Fibroblast of lung (primary cell): ENCODE measurements around the gene ITGA3. TPM values are rescaled to one million over a fixed set of nuclear protein-coding genes. Genes with fewer than 3 reads are reported as not detected.

Experiments
- DNase-seq, 2 donors: peaks; one replicate each; pipeline versions ENCODE4 v3.0.0 to v3.0.0-alpha.2; 2010; ENCODE audit warnings: low read depth in 2 of 2
- H2AFZ ChIP-seq: 2 replicates; pipeline ENCODE4 v1.5.1; 2012; ENCODE audit warnings: low read length, control low read depth, inconsistent platforms
- H3K27ac ChIP-seq: 2 replicates; pipeline ENCODE4 v1.5.1; 2011; ENCODE audit warnings: low read length, control low read depth; ENCODE audit not compliant: insufficient read depth
- H3K27me3 ChIP-seq: 2 replicates; pipeline ENCODE4 v1.5.1; 2011; ENCODE audit warnings: mild to moderate bottlenecking, low read length; ENCODE audit not compliant: control insufficient read depth, insufficient read depth
- H3K36me3 ChIP-seq: 2 replicates; pipeline ENCODE4 v1.5.1; 2011; ENCODE audit warnings: low read length; ENCODE audit not compliant: control insufficient read depth, insufficient read depth
- H3K4me1 ChIP-seq: 2 replicates; pipeline ENCODE4 v1.5.1; 2011; ENCODE audit warnings: low read length; ENCODE audit not compliant: control insufficient read depth, insufficient read depth; ENCODE audit errors: extremely low read depth
- H3K4me2 ChIP-seq: 2 replicates; pipeline ENCODE4 v1.5.1; 2011; ENCODE audit warnings: low read length, control low read depth; ENCODE audit not compliant: insufficient read depth; ENCODE audit errors: extremely low read depth
- H3K4me3 ChIP-seq, 4 experiments: fragments of 200-600 bp in 1 of 4; sonication (generic) in 1 of 4; replicated peaks in 1 of 4; 2 replicates each; pipeline ENCODE4 v1.5.1; 2011 to 2016; ENCODE audit warnings: low read length in 4 of 4, low read depth in 3 of 4, mild to moderate bottlenecking in 3 of 4, control low read depth in 2 of 4, inconsistent platforms in 1 of 4, mixed read lengths in 1 of 4; ENCODE audit not compliant: insufficient read depth in 1 of 4; ENCODE audit errors: control extremely low read depth in 1 of 4
- H3K79me2 ChIP-seq: 2 replicates; pipeline ENCODE4 v1.5.1; 2012; ENCODE audit warnings: mild to moderate bottlenecking, low read length, inconsistent platforms; ENCODE audit not compliant: control insufficient read depth, insufficient read depth
- H3K9ac ChIP-seq: 2 replicates; pipeline ENCODE4 v1.5.1; 2011; ENCODE audit warnings: mild to moderate bottlenecking, low read length, control low read depth; ENCODE audit not compliant: insufficient read depth
- H3K9me3 ChIP-seq: 2 replicates; pipeline ENCODE4 v1.5.1; 2012; ENCODE audit warnings: low read depth, low read length; ENCODE audit not compliant: control insufficient read depth, insufficient read depth
- H4K20me1 ChIP-seq: 2 replicates; pipeline ENCODE4 v1.5.1; 2011; ENCODE audit warnings: low read length; ENCODE audit not compliant: control insufficient read depth, insufficient read depth; ENCODE audit errors: extremely low read depth
- EZH2 ChIP-seq: IDR thresholded peaks from 2 replicates; pipeline ENCODE4 v1.5.1; 2012; ENCODE audit warnings: low read length, control low read depth, mild to moderate bottlenecking; ENCODE audit errors: missing control alignments
- polyA plus RNA-seq, 2 donors: library from polyadenylated mRNA; depleted of rRNA in 1 of 2; stranded (reverse) in 1 of 2; unstranded in 1 of 2; fragments of >200 nt; gene quantifications; 2 replicates each; pipeline ENCODE4 v1.2.1, GENCODE V29; 2011 to 2012; ENCODE audit warnings: missing spikeins in 1 of 2
- total RNA-seq: library from RNA; depleted of rRNA; stranded (reverse); fragments of >200 nt; gene quantifications from 2 replicates; pipeline ENCODE4 v1.2.1, GENCODE V29; 2014
- TF ChIP-seq, protein P1 (sequence below), 2 donors: IDR thresholded peaks in 1 of 2; conservative IDR thresholded peaks in 1 of 2; 1 replicate in 1 of 2; 2 replicates in 1 of 2; pipeline ENCODE4 v1.5.1; 2011 to 2012; ENCODE audit warnings: low read length in 2 of 2, control low read depth in 1 of 2, inconsistent platforms in 1 of 2, low read depth in 1 of 2, mild to moderate bottlenecking in 1 of 2

ITGA3 gene
- total and polyA plus RNA-seq, 2 donors (not counting 1 experiment from before 2014, with no cell fraction given), result 67.3 to 269 TPM

DNA sequence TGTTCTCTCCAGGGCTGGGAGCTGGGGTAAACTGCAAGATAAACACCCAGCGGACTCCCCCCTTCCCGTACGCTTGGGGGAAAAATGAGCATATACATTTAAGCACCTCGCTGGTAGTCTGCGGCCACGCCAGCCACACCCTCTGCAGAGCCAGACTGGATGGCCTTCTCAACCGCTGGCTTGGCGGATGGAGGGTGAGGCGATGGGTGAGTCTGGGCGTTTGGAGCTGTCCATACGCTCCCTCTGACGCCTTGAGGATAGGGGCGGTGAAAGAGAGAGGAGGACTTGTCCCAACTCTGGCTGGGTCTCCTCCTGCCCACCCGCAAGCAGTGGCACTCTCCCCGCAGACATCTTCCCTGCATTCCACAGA is 1.0 kb downstream of the ITGA3 start:
- no peaks in the 10 kb centered on the region for H3K9me3 ChIP-seq
- H2AFZ ChIP-seq, result no peak overlapping the region
- H4K20me1 ChIP-seq, result no peaks in the 10 kb centered on the region
- peak overlapping the region; percentile 36 for H3K27ac ChIP-seq
- H3K27me3 ChIP-seq, result no peaks in the 10 kb centered on the region
- H3K4me3 ChIP-seq, result peak overlapping the region; percentile 59 to 86 (median 80)
- peak overlapping the region; percentile 65 for H3K9ac ChIP-seq
- peaks cover 65% of the 10 kb centered on the region for H3K79me2 ChIP-seq
- H3K4me1 ChIP-seq, result peaks cover 48% of the 10 kb centered on the region
- TF ChIP-seq EZH2, result no peak
- TF ChIP-seq, protein P1, sequence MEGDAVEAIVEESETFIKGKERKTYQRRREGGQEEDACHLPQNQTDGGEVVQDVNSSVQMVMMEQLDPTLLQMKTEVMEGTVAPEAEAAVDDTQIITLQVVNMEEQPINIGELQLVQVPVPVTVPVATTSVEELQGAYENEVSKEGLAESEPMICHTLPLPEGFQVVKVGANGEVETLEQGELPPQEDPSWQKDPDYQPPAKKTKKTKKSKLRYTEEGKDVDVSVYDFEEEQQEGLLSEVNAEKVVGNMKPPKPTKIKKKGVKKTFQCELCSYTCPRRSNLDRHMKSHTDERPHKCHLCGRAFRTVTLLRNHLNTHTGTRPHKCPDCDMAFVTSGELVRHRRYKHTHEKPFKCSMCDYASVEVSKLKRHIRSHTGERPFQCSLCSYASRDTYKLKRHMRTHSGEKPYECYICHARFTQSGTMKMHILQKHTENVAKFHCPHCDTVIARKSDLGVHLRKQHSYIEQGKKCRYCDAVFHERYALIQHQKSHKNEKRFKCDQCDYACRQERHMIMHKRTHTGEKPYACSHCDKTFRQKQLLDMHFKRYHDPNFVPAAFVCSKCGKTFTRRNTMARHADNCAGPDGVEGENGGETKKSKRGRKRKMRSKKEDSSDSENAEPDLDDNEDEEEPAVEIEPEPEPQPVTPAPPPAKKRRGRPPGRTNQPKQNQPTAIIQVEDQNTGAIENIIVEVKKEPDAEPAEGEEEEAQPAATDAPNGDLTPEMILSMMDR (conservative IDR thresholded peaks at IDR 0.05 in 1 of 2, IDR thresholded peaks at IDR 0.05 in 1 of 2; ENCODE audit: low read depth in 1 of 2, low read length in 2 of 2), result no peak
- peaks cover 2% of the 10 kb centered on the region for H3K36me3 ChIP-seq
- peak overlapping the region; percentile 89 for H3K4me2 ChIP-seq
- DNase-seq, result peak; percentile 63 to 68

DNA sequence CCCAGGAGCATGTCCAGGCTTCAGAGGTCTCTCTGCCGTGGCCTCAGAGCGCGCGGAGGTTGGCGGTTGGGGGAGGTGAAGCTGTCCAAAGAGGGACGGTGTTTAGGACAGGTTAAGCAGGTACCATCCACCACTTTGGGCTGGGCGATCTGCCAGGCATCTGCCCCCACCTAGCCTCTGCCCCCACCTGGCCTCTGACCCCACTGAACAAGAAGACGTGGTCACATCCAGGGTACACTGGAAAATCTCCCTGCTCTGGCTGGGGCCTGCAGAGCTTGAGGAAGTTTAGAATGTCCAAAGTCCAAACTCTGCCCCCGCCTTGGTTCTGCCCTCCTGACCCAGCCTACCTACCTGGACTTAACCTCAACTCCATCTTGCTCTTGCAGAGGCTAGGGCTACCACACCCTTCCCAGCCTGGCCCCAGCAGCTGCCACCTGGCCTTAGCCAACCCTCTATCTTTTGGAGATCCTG is 1.6 kb downstream of the ITGA3 start:
- H3K4me1 ChIP-seq, result peaks cover 54% of the 10 kb centered on the region
- H2AFZ ChIP-seq, result no peak overlapping the region
- H3K4me3 ChIP-seq, result peak overlapping the region; percentile 59 to 86 (median 80)
- peaks cover 2% of the 10 kb centered on the region for H3K36me3 ChIP-seq
- peak overlapping the region; percentile 89 for H3K4me2 ChIP-seq
- H3K9ac ChIP-seq, result no peak overlapping the region
- no peak for DNase-seq
- TF ChIP-seq EZH2, result no peak
- TF ChIP-seq, protein P1 (conservative IDR thresholded peaks at IDR 0.05 in 1 of 2, IDR thresholded peaks at IDR 0.05 in 1 of 2; ENCODE audit: low read depth in 1 of 2, low read length in 2 of 2), result no peak
- H3K27ac ChIP-seq, result peak overlapping the region; percentile 36
- no peaks in the 10 kb centered on the region for H4K20me1 ChIP-seq
- H3K79me2 ChIP-seq, result peaks cover 71% of the 10 kb centered on the region
- H3K9me3 ChIP-seq, result no peaks in the 10 kb centered on the region
- no peaks in the 10 kb centered on the region for H3K27me3 ChIP-seq

GRCh38 chr17:50058296-50058953 is 2.5 kb downstream of the ITGA3 start:
- peak overlapping the region; percentile 54 for H3K27ac ChIP-seq
- H4K20me1 ChIP-seq, result no peaks in the 10 kb centered on the region
- DNase-seq, result peak in 1 of 2 donors; percentile 73
- TF ChIP-seq EZH2, result no peak
- TF ChIP-seq, protein P1 (conservative IDR thresholded peaks at IDR 0.05 in 1 of 2, IDR thresholded peaks at IDR 0.05 in 1 of 2; ENCODE audit: low read depth in 1 of 2, low read length in 2 of 2), result no peak
- no peak overlapping the region for H3K9ac ChIP-seq
- peaks cover 55% of the 10 kb centered on the region for H3K4me1 ChIP-seq
- no peaks in the 10 kb centered on the region for H3K27me3 ChIP-seq
- H3K36me3 ChIP-seq, result peaks cover 2% of the 10 kb centered on the region
- H3K79me2 ChIP-seq, result peaks cover 80% of the 10 kb centered on the region
- no peak overlapping the region for H2AFZ ChIP-seq
- no peaks in the 10 kb centered on the region for H3K9me3 ChIP-seq
- peak overlapping the region; percentile 71 for H3K4me2 ChIP-seq
- H3K4me3 ChIP-seq, result peak overlapping the region; percentile 2 to 82 (median 33)
